GM10248 (cell line): ENCODE results near the gene ROS1.

ENCODE experiments used
- CTCF ChIA-PET: fragments of 300-600 bp; sonication (Branson Sonifier 250); formaldehyde crosslinking; extraction: SDS; loops from one replicate; lab custom pipeline; 2021; ENCODE audit warnings: antibody characterized with exemption; lab: Yijun Ruan, JAX
- POLR2A ChIA-PET: fragments of 350-650 bp; sonication (Branson Sonifier 250); formaldehyde crosslinking; extraction: SDS; loops from one replicate; lab custom pipeline; 2020; ENCODE audit warnings: antibody characterized with exemption; lab: Yijun Ruan, JAX
- DNase-seq: peaks from one replicate; pipeline ENCODE4 v3.0.0; 2012; ENCODE audit errors: extremely low spot score
- TF ChIP-seq, protein P1 (sequence below): IDR thresholded peaks from 2 replicates; pipeline ENCODE4 v1.5.1; 2012; ENCODE audit warnings: mild to moderate bottlenecking, low read depth; ENCODE audit errors: extremely low read depth, missing control alignments, control extremely low read depth

Gene ROS1

DNA sequence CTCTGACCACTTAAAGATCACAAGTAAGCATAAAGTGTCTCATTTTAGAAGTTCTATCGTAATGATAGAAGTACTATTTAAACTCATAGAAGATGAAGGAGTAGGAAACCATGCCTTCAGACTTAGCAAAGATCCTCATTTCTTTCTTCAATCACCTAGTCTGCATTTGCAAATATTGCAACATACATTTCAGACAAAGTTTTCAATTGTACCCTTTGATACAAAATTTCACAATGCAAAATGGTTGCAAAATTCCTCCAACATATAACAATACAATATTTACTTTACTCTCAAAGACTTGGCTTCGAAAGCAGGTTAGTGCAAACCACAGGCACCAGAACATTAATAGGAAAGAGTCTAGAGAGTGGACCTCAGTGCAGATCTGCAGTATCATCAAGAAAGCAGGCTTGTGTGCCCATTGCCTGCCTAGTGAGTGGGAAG lies 16.1 kb upstream of the ROS1 start:
- TF ChIP-seq, protein P1, sequence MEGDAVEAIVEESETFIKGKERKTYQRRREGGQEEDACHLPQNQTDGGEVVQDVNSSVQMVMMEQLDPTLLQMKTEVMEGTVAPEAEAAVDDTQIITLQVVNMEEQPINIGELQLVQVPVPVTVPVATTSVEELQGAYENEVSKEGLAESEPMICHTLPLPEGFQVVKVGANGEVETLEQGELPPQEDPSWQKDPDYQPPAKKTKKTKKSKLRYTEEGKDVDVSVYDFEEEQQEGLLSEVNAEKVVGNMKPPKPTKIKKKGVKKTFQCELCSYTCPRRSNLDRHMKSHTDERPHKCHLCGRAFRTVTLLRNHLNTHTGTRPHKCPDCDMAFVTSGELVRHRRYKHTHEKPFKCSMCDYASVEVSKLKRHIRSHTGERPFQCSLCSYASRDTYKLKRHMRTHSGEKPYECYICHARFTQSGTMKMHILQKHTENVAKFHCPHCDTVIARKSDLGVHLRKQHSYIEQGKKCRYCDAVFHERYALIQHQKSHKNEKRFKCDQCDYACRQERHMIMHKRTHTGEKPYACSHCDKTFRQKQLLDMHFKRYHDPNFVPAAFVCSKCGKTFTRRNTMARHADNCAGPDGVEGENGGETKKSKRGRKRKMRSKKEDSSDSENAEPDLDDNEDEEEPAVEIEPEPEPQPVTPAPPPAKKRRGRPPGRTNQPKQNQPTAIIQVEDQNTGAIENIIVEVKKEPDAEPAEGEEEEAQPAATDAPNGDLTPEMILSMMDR = no peak
- no peak for DNase-seq
- ChIA-PET CTCF (interaction anchor here (1.5 kb wide), 1 partner anchor 8 kb away, joined by 7 read pairs; no protein-coding TSS in a partner anchor), POLR2A (no interaction called here)

DNA sequence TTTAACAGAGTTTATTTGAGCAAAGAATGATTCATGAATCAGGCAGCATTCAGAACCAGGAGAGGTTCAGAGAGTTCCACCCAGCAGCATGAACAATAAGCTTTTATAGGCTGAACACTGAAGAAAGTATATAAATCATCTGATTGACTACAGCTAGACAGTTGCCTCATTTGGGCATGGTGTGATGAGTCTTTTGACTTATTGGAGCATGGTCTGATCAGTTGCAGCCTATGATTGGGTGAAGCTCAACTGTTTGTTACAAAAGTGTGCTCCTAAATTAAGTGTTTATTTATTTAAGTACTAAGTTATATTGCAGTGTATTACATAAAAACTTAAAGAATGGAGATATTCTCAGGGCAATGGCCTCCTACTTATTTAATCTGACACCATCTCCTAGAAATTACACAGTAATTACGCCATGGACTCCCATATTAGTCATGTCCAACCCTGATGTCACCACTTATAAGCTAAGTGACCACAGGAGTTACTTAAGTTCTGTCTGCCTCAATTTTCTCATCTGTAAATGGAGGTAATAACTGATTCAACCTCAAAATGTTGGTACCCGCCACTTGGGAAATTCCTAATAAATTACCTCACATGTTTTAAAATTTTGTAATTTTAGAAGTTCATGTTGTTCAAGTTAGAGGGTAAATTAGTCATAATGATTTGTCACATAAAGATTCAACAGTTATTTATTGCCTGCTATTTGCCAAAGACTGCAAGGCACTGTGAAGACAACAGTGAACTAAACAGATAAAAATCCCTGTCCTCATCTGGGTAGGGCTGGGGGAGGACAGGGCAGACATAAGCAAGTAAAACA lies 15.2 kb upstream of the ROS1 start:
- ChIA-PET POLR2A (no interaction called here), CTCF (interaction anchor here (0.9 to 1.5 kb wide), 3 partner anchors 9 to 164 kb away, joined by 3 to 7 read pairs (median 4); partner anchors contain the start of gene ROS1)
- TF ChIP-seq, protein P1 = no peak
- DNase-seq = no peak

DNA sequence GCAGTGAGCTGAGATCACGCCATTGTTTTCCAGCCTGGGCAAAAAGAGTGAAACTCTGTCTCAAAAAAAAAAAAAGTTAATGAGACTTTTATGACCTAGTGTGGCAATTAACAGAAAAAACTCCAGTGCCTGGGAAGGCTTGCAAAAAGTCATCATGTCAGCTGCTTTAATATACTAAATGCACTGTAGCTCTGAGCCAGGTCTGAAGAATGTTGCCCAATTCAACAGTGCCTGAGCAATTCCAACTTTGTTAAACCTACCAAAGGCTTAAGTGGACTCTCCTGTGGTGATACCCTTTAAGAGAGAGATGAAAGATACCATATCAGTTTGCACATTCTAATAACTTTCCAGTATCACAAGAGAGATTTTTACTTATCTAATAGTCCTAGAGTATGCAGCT lies 6.5 kb upstream of the ROS1 start:
- POLR2A ChIA-PET = no interaction called here

DNA sequence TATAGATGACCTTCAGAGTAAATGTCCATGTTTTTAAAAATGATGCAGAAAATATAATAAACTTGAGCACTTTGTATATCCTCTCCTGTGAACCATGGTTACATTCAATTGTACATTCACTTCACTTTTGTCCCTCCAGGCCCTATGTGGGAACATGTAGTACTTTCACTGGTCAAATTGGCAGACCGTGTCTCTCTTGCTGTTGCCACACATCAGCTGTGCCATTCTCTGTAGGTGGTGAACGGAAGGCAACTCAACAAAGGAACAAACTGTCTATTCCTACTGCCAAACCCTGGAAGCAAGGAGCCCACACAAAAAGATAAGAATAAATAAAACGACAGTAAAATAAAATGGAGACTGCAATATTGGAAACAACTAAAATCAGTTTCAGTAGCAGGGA lies 2.0 kb downstream of the ROS1 start:
- TF ChIP-seq, protein P1 = no peak
- ChIA-PET POLR2A (no interaction called here), CTCF (no interaction called here)
- no peak for DNase-seq

More for the DNA sequence above, 6.5 kb upstream of the ROS1 start:
- CTCF ChIA-PET = interaction anchor here (1.0 to 1.4 kb wide), 2 partner anchors 12 to 27 kb away, joined by 3 read pairs; no protein-coding TSS in a partner anchor
- no peak for DNase-seq
- TF ChIP-seq, protein P1 = no peak

DNA sequence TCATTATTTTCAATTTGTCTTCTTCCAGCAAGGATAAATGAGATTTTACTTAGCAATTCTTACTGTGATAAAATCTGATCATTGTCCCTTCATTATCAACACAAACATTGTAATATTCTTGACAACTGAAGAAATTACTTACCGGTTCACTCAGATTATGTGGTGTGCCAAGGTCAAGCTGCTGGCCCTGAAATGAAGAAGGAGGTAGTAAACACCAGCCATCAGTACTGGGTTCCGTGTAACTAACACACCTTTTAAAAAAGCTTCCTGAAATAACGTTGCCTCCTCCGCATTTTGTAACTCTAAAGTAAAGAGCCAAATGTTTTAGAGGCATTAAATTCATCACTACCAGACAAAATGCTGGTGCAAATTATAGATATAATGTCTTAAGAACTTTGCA lies 7.4 kb downstream of the ROS1 start:
- CTCF ChIA-PET = no interaction called here
- TF ChIP-seq, protein P1 = no peak
- DNase-seq = no peak
- POLR2A ChIA-PET = no interaction called here

DNA sequence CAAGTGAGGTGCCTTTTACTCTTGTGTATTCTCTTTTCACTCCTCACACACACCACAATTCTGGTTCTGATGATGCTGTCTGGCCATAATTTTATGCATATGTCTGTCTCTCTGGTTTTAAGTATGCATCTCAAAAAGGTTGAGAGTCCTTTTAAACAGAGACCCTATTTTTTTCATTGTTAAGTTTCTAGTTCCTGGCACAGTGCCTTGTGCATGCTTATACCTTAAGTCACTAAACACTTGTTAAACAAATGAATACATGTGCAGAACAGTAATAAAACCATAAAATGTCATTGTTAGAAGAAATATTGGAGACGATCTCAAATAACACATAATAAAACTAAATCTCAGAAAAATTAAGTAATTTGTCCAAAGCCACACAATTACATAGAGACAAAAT lies 7.9 kb downstream of the ROS1 start:
- CTCF ChIA-PET = no interaction called here
- TF ChIP-seq, protein P1 = no peak
- POLR2A ChIA-PET = no interaction called here
- no peak for DNase-seq
